ENCODE measurements around the gene MRPL58. TPM values are rescaled to one million over a fixed set of nuclear protein-coding genes. Genes with fewer than 3 reads are reported as not detected.
"Not testable (repeated sequence)": the region's sequence is repeated elsewhere in the genome, so short reads cannot be mapped to it uniquely, and the experiment has no call there.

Gene MRPL58
- total RNA-seq, 4 donors from 2014 or later, result 44.4 to 110 (median 61.6) TPM

DNA sequence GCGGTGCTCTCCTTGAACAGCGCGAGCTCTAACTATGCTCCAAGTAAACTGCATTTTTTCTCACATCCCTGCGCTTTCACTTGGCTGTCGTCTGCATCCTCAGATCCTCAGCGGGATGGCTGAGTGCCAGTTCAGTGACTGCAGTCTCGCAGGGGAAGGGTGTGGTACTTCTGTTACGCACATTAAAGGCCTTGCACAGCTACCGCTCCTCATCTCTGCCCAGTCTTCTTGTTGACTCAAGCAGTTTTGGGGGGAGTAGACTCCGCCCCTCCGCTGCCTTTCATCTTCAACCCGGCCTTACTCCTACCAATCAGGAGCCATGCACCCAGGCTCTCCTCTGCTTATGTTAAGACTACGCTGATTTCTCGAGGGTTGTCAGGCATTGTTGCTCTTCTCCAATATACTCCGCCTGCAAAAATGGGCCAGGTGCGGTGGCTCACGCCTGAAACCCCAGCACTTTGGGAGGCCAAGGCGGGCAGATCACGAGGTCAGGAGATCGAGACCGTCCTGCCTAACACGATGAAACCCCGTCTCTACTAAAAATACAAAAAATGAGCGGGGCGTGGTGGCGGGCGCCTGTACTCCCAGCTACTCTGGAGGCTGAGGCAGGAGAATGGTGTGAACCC, 24.3 kb downstream of the MRPL58 start:
- Histone ChIP-seq H3K27me3 (no peaks in the 10 kb centered on the region), H3K4me3 (peak overlapping the region in 3 of 4 donors; percentile 5 to 39 (median 16)), H3K4me1 (peaks cover 39 to 57% (median 40%) of the 10 kb centered on the region in 3 donors), H3K36me3 (peaks cover 18 to 41% (median 33%) of the 10 kb centered on the region in 3 donors), H3K9me3 (no peaks in the 10 kb centered on the region), H3K27ac (peak overlapping the region; percentile 84 to 96 (median 94))
- DNase-seq, result peak; percentile 18
- 14 to 50% methylated on average over 16 to 19 of the region's 27 CpGs for WGBS, 2 donors
- TF ChIP-seq CTCF (IDR thresholded peaks at IDR 0.05) (no peak), POLR2A (IDR thresholded peaks at IDR 0.05) (no peak)
- intact Hi-C loops (cut with DNase I), result no loop called here

DNA sequence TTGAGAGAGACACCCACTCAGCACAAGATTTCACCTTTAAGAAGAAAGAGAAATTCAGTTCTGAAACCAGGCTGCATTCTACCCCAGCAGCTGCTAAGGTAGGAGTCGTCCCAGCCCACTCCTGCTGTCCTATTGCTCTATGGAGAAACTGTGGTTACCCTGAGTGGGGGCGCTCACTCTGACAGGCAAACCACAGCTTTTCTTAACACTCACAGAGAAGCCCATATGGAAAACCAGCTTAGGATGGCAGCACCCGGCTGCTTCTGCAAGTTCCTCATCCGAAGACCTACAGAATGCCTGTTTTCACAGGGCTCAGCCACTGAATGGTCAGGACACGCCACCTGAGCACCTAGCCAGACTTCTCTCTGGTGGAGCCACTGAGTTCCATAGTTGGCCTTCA, 26.8 kb downstream of the MRPL58 start:
- DNase-seq, result no peak
- Histone ChIP-seq H3K27me3 (no peaks in the 10 kb centered on the region), H3K27ac (no peak overlapping the region), H3K9me3 (no peaks in the 10 kb centered on the region), H3K4me1 (peaks cover 17 to 32% (median 19%) of the 10 kb centered on the region in 3 donors), H3K36me3 (peaks cover 18 to 53% (median 35%) of the 10 kb centered on the region in 3 donors), H3K4me3 (no peak overlapping the region)
- WGBS, 2 donors, result 78 to 83% methylated on average over 5 of the region's 5 CpGs
- no peak for TF ChIP-seq POLR2A (IDR thresholded peaks at IDR 0.05)
- intact Hi-C loops (cut with DNase I), result no loop called here

DNA sequence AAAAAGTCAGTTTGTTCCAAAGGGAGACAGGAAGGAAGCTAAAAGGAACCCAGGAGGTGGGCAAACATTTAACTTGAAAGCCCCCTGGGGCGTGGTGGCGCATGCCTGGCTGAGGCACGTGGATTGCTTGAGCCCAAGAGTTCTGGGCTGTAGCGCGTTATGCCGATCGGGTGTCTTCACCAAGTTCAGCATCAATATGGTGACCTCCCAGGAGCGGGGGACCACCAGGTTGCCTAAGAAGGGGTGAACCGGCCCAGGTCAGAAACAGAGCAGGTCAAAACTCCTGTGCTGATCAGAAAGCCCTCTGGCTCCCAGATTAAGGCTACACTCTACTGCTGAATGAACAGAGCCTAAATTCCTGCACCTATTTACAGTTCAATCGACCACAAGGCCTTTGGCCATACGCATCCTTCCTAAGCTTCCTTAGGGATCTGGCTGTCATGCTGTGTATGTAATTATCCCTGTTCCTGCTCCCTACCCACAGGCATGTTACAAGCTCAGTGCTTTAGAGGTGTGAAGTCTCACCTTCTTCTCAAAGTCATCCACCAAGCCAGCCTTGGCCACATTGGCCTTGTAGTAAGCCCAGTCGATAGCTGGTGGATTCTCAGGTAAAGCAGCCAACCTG, 29.3 kb downstream of the MRPL58 start:
- peaks cover 2 to 25% (median 8%) of the 10 kb centered on the region in 3 donors for H3K4me1 ChIP-seq
- WGBS, 2 donors, result 82 to 84% methylated on average over 10 to 11 of the region's 12 CpGs
- H3K27ac ChIP-seq, result no peak overlapping the region
- no peaks in the 10 kb centered on the region for H3K9me3 ChIP-seq
- H3K27me3 ChIP-seq, result no peaks in the 10 kb centered on the region
- DNase-seq, result no peak
- TF ChIP-seq POLR2A (IDR thresholded peaks at IDR 0.05) (no peak), CTCF (IDR thresholded peaks at IDR 0.05) (no peak)
- H3K4me3 ChIP-seq, result no peak overlapping the region
- H3K36me3 ChIP-seq, result peaks cover 18 to 53% (median 35%) of the 10 kb centered on the region in 3 donors
- intact Hi-C loops (cut with DNase I), result no loop called here

- Histone ChIP-seq H3K4me1 (peaks cover 6 to 32% (median 18%) of the 10 kb centered on the region in 3 donors), H3K36me3 (peaks cover 13 to 42% (median 32%) of the 10 kb centered on the region in 3 donors)
- DNase-seq; H3K4me3 ChIP-seq; intact Hi-C loops (cut with DNase I); H3K27me3 ChIP-seq; H3K27ac ChIP-seq; H3K9me3 ChIP-seq: not testable (repeated sequence)
- WGBS, 2 donors, result 56 to 76% methylated on average over 3 to 5 of the region's 5 CpGs
These were observed 31.3 kb downstream of the MRPL58 start for GRCh38 chr17:75043789-75044188.

- peaks cover 6 to 40% (median 24%) of the 10 kb centered on the region in 3 donors for H3K36me3 ChIP-seq
- TF ChIP-seq POLR2A (IDR thresholded peaks at IDR 0.05) (no peak), CTCF (IDR thresholded peaks at IDR 0.05) (no peak)
- no peak for DNase-seq
- no peaks in the 10 kb centered on the region for H3K27me3 ChIP-seq
- intact Hi-C loops (cut with DNase I), result no loop called here
- H3K27ac ChIP-seq, result no peak overlapping the region
- no peak overlapping the region for H3K4me3 ChIP-seq
- H3K9me3 ChIP-seq, result no peaks in the 10 kb centered on the region
- 80 to 87% methylated on average over 7 of the region's 7 CpGs for WGBS, 2 donors
- H3K4me1 ChIP-seq, result peaks cover 6 to 41% (median 23%) of the 10 kb centered on the region in 3 donors
These were observed 32.2 kb downstream of the MRPL58 start for GRCh38 chr17:75044716-75045115.

DNA sequence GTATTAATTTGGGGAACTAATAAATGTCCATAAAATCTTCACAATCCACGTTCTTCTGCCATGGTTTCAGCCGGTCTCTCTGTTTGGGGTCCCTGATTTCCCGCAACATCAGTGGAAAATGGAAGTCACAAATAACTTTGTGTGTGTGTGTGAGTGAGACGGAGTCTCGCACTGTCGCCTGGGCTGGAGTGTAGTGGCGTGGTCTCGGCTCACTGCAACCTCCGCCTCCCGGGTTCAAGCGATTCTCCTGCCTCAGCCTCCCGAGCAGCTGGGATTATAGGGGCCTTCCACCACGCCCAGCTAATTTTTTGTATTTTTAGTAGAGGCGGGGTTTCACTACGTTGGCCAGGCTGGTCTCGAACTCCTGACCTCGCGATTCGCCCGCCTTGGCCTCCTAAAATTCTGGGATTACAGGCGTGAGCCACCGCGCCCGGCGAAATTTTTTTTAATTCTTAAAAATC, 33.5 kb downstream of the MRPL58 start:
- Histone ChIP-seq H3K36me3 (peaks cover 0 to 40% (median 18%) of the 10 kb centered on the region in 3 donors), H3K4me1 (peaks cover 6 to 42% (median 23%) of the 10 kb centered on the region in 3 donors), H3K27ac (peak overlapping the region; percentile 99), H3K4me3 (peak overlapping the region; percentile 92 to 98 (median 96))
- WGBS, 2 donors, result 15 to 20% methylated on average over 16 to 23 of the region's 25 CpGs
- intact Hi-C loops (cut with DNase I); H3K9me3 ChIP-seq; H3K27me3 ChIP-seq; DNase-seq: not testable (repeated sequence)

Measured in esophagus squamous epithelium (tissue), 5 donors.